ENCODE data around the gene FEN1.

Gene FEN1

DNA sequence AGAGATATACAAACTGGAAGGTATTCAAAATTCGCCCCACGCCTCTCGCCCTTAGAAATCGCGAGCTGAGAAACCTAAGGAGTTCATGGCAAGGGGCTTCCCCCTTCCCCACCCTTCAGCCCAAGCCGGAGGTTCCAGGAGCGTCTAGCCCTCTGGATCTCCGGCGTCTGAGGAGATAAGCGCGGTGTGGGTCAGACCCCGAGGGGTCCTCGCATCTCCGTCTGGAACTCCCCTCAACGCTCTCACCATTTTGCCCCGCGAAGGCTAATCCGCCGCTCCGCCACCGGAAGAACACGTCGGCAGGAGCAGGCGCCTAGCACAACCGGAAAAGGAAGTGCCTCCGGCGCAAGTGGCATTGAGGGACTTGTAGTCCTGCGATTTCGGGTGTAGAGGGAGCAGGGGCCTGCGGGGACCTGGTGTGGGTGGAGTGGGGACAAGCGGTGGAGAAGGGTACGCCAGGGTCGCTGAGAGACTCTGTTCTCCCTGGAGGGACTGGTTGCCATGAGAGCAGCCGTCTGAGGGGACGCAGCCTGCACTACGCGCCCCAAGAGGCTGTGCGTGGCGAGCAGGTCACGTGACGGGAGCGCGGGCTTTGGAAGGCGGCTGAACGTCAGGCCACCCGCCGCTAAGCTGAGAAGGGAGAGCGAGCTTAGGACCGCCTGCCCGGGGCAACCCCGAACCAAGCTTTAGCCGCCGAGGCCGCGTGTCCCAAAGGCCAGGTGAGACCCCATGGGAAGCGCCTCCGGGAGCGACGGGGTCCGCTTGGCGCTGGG is at the start of gene FEN1, which contains the start of gene TMEM258:
Gene FEN1 (plus strand): TSS at position 602 of the 773 bp plus-strand sequence. CDS start 2,451 bp downstream, outside the sequence.
Gene TMEM258 (minus strand): TSS at position 290 of the 773 bp plus-strand sequence. CDS start 41 bp downstream, at position 249.
- peak; percentile 94 for DNase-seq

DNA sequence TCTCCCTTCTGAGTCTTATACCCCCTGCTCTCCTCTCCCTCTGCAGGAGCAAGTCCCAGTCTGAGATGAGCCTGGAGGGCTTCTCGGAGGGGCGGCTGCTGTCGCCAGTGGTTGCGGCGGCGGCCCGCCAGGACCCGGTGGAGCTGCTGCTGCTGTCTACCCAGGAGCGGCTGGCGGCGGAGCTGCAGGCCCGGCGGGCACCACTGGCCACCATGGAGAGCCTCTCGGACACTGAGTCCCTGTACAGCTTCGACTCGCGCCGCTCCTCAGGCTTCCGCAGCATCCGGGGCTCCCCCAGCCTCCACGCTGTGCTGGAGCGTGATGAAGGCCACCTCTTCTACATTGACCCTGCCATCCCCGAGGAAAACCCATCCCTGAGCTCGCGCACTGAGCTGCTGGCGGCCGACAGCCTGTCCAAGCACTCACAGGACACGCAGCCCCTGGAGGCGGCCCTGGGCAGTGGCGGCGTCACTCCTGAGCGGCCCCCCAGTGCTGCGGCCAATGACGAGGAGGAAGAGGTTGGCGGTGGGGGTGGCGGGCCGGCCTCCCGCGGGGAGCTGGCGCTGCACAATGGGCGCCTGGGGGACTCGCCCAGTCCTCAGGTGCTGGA is 49.1 kb upstream of the FEN1 start:
- DNase-seq: no peak

- no peak for DNase-seq
Observed at GRCh38 chr11:61744181-61744580, 48.5 kb upstream of the FEN1 start.

DNA sequence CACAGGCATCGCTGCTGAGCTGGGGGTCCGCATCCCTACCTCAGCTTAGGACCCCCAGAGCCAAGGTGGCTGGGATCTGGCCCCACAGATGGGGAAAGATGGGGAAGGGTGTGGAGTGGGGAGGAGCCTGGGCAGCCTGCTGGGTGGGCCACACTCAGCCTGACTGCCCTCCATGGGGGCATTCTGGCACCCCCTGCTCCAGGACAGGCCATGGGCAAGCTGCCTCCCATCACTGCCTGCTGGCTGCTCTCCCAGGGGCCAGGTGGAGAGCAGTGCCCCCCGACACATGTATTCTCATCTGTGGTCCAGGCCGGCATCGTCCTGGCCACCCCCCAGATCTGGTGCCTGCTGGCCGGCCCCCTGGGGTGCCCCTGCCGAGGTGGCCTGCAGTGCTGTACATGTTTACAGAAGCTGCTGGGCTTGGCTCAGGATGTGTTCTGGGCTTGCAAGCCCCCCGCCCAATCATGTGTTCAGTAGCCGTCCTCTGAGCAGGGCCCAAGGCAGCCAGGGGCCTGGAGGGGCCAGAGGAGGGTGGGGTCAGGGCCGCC is 48.0 kb upstream of the FEN1 start:
- DNase-seq: no peak

DNA sequence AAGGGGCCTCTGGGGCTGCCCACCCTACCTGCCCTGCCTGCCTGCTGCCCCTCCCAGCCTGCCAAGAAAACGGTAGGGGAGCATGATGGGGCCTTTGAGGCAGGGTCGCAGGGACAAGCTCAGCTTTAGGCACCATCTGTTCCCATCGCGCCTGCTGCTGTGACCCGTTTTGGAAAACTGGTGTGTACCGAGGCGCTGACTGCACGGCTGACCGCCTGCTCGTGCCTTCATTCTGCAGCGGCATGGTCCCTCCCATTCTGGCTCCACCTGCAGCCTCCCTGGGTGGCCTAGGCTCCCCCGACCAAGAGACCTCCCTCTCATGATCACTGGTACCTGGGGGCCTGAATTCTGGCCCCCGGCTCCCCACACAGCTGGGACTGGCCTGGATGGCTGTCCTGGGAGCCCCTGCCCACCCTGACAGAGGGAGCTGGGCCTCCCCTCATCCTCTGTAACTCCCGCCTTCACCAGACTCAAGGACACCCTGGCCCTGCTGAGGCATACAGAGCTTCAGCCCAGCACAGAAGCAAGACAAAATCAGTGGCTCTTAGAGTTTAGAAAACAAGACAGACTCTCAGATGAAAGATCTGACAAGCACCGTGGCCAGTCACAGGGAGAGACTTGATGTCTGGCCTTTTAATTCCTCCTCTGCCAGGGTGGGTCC is 46.8 kb upstream of the FEN1 start:
- no peak for DNase-seq

DNA sequence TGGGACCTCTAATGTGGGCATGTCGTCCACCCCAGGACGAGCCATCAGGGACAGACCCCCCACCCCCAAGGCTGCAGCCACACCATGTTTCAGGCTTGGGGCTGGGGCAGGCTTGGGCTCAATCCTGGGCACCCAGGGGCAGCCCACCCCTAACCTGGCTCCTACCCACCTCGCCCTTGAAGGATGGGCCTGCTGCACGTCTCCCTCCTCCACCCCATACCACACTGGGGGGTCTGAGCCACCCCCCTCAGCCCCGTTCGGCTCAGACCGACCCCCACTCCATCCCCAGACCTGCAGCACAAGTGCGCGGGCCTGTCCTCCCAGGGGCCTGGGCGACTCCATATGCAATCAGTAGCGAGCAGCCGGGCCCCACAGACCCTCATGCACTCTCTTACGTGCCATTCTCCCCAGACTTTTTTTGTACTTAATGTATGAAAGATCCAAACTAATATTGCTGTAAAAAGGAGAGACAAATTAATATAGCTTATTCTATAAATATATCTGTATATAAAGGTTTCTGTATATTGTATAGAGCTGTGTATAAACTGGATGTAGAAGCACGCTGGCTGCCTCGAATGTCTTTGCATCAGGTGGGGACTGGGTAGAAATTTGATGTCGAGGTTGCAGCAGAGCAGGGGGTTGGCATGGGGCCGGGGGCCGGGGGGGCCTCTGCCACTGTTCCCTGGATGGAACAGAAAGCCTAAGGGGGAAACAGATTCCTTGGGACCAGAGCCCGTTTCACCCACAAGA is 46.1 kb upstream of the FEN1 start:
- no peak for DNase-seq

GRCh38 chr11:61747192-61747966 is 45.3 kb upstream of the FEN1 start:
- peak; percentile 31 for DNase-seq

- DNase-seq: no peak
Observed at GRCh38 chr11:61747967-61748285, 44.8 kb upstream of the FEN1 start.

GRCh38 chr11:61749591-61750217 is 43.0 kb upstream of the FEN1 start:
- DNase-seq: no peak

- no peak for DNase-seq
Observed at GRCh38 chr11:61750631-61751273, 42.0 kb upstream of the FEN1 start.

DNA sequence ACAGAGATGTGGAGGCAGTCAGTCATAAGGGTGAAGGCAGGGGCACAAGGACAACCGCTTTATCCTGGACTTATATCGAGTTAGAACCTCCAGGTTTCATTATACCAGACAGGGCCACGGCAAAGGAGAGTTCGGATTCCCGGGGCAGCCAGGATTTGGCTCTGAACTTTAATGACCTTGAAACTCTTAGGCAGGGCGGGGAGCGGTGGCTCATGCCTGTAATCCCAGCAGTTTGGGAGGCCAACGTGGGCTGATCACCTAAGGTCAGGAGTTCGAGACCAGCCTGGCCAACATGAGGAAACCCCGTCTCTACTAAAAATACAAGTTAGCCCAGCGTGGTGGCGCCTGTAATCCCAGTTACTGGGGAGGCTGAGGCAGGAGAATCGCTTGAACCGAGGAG is 41.3 kb upstream of the FEN1 start:
- DNase-seq: no peak

DNA sequence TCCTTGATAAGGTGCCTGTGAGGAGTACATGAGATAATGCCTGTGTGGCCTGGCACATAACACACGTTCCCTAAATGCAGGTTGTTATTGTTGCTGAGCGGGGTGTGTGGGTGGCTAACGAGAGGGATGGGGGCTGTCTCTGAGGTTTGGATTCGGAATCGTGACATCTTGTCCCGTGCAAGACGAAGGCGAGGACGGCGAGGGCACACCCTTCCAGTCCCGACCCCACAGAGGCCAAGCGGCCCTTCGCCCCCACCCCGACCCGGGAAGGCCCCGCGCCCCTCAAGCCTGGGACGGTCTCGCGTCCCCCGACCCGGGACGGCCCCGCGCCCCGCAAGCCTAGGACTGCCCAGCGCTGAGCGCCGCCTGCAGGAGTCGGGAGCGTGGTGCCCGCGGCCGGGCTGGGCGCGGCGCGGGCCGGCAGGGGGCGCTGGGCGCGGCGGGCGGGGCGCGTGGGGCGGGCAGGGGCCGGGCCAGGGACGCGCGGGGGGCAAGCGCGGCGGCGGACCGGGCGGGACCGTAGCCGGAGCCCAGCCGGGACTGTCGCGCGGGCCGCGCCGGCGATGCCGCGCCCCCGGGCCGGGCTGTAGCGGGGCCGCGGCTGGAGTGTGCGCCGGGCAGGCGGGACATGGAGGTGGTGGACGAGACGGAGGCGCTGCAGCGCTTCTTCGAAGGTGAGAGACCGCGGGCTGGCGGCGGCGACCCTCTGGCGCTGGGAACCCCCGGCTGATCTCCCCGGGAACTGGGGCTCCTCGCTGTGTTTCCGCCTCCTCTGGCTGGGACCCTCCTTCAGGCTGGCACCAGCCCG is 40.4 kb upstream of the FEN1 start, which contains the start of gene MYRF:
Gene MYRF (plus strand): TSS at position 520 of the 808 bp plus-strand sequence. CDS start 109 bp downstream, at position 629.
- DNase-seq: peak; percentile 52

GRCh38 chr11:61752925-61753521 is 39.7 kb upstream of the FEN1 start:
- no peak for DNase-seq

GRCh38 chr11:61753672-61754071 is 39.0 kb upstream of the FEN1 start:
- DNase-seq: no peak

DNA sequence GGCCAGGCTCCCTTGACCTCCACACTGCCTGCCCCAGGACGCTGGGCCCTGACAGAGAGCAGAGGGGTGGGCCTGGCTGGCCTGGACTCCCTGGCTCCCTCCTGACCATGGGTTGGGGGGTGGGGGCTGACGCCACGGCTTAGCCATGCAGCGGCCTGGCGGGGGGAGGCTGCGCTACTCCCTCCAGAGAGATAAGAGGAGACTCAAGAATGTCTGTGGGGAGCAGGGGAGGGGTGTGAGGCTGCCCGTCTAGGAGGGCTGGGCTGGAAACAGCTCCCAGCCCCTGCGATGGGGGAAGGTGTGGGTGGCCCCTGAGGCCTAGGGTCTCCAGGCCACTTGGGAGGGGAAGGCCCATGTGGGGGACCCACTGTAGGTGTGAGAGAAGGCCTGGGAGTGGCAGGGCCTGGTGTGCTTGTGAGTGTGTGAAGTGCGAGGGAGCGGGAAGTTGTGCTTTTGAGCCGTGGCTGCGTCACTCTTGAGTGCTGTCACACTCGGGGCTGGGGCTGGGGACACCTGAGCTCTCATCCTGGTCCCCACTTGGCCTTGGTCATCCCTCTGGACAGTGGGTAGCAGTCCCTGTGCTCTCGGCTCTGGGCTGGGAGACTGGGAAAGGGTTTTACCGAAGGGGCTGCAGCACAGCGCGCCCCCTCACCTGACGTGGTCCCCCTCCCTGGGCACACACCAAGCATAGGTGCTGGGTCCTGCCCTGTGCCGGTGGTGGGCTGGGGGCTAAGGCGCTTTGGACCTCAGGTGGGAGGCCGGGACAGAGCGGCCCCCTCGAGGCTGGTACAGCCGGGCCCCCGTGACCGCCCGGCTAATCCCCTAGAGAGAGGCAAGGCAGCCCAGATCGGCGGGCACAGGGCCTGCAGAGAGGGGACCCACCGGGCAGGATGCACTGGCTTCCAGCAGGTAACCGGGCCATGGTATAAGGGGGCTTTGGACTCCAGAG is 37.9 kb upstream of the FEN1 start:
- DNase-seq: peak; percentile 62

DNA sequence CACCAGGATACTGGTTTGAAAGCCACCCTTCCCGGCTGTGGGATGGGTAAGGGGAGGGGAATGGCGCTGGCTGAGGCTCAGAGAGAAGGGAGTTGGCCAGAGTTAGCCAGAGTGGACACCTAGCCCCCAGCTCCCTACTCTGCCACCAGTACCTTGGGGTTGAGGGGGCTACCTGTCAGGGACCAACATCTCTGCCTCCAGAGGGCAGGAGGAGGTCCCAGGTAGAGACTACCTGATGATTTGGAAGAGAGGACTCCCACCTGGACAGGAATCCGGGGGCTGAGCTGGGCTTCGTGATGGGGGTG is 36.6 kb upstream of the FEN1 start:
- no peak for DNase-seq

DNA sequence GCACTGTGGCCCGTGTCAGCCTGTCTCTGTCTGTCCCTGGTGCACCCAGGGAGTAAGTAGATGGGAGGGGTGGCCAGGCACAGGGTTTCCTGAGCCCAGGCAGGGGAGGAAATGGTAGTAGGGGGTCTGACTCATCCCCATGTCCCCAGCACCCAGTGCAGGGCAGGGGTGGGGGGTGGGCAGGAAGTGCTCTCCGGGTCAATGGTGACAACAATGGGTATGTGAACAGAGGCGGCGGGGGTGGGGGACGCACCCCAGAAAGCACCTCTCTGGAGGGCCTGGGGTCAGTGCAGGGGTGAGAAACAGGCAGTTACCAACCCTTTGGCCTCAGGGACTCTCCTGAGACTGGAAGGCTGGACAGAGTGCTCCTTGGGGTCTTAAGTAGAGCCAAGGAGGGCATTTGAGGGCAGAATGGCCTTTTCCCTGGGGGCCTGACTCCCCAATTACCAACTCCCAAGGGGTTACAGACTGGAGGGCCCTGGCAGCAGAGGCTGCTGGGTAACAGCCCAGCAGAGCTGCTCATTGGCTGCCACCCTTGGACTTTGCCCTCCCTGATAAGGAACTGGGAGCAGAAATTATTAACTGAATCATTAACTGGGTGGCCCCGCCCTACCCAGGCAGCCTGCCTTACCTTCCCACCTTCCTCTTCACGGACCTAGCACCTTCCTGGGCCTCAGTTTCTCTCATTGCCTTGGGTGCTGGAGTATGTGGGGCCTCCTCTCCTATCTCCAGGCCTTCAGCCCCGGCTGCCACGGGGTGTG is 36.1 kb upstream of the FEN1 start:
- peak; percentile 81 for DNase-seq
